HG02852 (cell line): ENCODE measurements around the gene MAPKAP1.
A peak's percentile ranks its signal among the peaks of the same experiment; 100 is the strongest.
"Not testable (repeated sequence)": the region's sequence is repeated elsewhere in the genome, so short reads cannot be mapped to it uniquely, and the experiment has no call there.

Source experiments
- ATAC-seq: cut with Tn5 transposase; IDR thresholded peaks from one replicate; pipeline ENCODE4 v1.9.1; 2021; ENCODE audit warnings: mild to moderate bottlenecking, moderate library complexity; ENCODE audit not compliant: unreplicated experiment

The MAPKAP1 gene

GRCh38 chr9:125732562-125732961, 25.6 kb upstream of the MAPKAP1 start:
- no peak for ATAC-seq

GRCh38 chr9:125730168-125730567, 23.2 kb upstream of the MAPKAP1 start:
- ATAC-seq: no peak

DNA sequence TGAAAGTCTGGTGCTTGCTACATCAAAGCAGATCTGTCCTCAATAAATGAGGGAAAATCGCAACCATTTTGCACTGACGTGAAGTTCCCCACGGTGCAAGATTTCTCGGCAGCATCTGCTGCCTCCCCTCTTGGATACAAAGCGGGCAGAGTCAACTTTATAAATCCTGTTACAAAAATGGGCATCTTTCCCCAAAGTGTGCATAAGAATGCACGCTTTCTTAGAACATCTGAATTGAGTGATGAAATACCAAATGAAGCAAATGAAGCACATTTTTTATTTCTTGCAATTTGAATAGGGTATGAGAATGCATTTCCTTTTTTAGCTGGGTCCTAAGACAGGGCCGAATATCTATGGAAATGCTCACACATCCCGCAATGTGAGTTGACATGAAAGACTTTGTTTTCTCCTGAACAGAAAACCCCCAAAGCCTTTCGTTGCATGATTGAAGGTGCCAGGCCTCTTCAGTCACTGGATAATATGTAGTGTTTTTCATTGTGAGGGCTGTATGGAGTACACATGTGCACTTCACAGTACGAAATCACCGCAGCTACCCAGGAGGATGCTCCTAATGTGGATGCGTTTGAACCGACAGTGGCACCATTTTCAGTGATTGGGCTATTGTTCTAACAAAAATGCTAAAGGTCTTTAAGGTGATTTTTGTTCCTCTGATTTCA, 19.6 kb upstream of the MAPKAP1 start:
- no peak for ATAC-seq

GRCh38 chr9:125707472-125707804, 430 bp upstream of the MAPKAP1 start:
- peak; percentile 24 for ATAC-seq

DNA sequence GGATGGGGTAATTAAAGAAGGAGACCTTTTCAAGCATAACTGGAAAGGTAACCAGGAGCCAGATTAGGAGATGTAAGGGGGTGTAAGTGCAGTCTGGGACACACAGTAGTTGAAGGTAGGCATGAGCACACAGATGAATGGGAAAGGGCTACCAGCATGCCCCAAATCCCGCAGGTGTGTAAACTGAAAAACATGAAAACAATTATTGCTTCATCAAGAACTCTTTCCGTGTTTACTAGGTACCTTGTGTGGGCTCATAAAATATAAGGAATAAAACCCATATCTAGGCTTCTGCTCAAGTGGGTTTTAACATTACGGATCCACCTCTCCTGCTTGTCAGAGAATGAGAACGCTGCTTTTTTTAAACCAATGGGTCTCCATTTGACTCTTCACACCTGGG, 1.1 kb downstream of the MAPKAP1 start:
- ATAC-seq: no peak

- no peak for ATAC-seq
These were observed 3.3 kb downstream of the MAPKAP1 start for GRCh38 chr9:125703662-125704061.

- ATAC-seq: peak; percentile 47
These were observed 5.7 kb downstream of the MAPKAP1 start for GRCh38 chr9:125701351-125701750.

GRCh38 chr9:125700791-125701190, 6.2 kb downstream of the MAPKAP1 start:
- ATAC-seq: peak; percentile 86

- ATAC-seq: no peak
These were observed 7.1 kb downstream of the MAPKAP1 start for GRCh38 chr9:125699870-125700269.

DNA sequence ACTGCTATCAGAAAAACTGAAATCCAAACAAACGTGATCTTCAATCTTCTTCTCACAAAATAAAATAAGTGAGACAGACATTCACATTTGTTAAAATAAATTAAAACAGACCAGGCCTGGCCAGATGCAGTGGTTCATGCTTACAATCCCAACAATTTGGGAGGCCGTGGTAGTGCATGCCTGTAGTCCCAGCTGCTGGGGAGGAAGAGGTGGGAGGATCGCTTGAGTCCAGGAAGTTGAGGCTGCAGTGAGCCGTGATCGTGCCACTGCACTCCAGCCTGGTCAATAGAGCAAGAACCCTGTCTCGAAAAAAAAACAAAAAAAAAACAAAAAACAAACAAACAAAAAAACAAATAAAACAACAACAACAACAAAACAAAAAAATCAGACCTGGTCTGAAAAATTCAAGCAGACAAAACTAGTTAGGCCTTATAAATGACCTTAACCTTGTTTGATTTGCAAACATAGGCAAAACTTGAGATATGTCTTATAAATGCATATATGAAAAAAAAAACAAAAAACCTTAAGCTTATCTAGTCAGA, 10.8 kb downstream of the MAPKAP1 start:
- ATAC-seq: no peak

DNA sequence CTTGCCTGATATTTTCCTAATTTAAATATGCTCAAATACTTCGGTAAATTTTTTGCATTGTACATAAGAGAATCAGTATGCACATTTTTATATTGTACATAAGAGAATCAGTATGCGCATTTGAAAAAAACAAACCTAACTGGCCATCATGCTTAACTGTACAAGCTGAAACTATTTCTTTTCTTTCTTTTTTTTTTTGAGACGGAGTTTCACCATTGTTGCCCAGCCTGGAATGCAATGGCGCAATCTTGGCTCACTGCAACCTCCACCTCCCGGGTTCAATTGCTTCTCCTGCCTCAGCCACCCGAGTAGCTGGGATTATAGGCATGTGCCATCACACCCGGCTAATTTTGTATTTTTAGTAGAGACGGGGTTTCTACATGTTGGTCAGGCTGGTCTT, 11.5 kb downstream of the MAPKAP1 start:
- ATAC-seq: not testable (repeated sequence)

- no peak for ATAC-seq
These were observed 12.5 kb downstream of the MAPKAP1 start for GRCh38 chr9:125694478-125694877.

DNA sequence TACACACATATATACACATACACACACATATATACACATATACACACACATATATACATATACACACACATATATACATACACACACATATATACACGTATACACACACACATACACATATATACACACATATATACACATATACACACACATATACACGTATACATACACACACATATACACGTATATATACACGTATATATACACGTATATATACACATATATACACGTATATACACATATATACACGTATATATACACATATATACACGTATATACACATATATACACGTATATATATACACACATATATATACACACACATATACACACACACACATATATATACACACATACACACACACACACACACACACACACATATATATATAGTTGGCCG, 13.5 kb downstream of the MAPKAP1 start:
- not testable (repeated sequence) for ATAC-seq

DNA sequence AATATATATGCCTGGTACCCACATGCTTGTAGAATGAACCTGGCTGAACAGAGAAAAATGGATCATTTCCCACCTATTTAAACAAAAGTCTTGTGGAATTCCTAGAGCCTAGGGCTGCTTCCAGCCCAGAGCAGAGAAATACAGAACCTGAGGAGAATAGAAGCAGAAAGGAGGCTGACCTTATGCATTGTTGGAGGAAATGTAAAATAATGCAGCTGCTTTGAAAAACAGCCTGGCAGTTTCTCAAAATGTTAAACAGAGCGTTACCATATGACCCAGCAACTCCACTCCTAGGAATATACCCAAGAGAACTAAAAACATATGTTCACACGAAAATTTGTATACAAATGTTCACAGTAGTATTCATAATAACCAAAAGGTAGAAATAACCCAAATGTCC, 15.1 kb downstream of the MAPKAP1 start:
- ATAC-seq: no peak

GRCh38 chr9:125690679-125691078, 16.3 kb downstream of the MAPKAP1 start:
- no peak for ATAC-seq

- no peak for ATAC-seq
These were observed 19.7 kb downstream of the MAPKAP1 start for GRCh38 chr9:125687163-125687863.

DNA sequence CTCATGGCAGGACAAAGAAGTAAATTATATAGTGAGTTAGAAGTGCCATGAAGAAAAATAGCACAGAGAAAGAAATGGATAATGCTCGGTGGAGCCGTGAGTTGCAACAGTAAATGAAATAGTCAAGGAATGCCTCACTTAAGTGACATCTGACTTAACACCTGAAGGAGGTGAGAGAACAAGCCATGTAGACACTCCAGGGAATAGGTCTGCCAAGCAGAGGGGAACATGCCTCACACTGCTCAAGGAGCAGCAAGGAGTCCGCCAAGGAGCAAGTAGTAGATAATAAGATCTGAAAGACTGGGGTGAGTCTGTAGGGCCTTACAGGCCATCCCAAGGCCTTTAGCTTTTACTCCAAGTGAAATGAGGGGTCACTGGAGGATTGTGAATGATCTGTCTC, 21.8 kb downstream of the MAPKAP1 start:
- ATAC-seq: no peak

- no peak for ATAC-seq
These were observed 23.5 kb downstream of the MAPKAP1 start for GRCh38 chr9:125683486-125683885.

DNA sequence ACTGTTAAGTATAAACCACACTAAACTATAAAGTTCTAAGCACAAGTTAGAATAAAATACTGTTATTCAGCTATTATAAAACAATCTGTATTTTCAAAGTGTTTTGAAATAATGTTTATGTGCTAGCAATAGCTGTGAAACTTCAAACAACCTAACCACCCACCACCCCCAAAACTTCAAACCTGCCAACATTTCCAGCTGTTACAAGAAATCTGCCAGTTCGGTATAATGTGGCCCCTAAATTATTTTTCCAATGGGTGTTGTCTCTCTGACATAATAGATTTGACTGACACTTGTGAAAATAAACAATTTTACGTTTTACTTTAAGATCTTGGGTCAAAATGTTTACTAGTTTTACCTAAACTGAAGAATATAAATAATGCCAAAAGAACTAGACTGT, 24.7 kb downstream of the MAPKAP1 start:
- no peak for ATAC-seq

DNA sequence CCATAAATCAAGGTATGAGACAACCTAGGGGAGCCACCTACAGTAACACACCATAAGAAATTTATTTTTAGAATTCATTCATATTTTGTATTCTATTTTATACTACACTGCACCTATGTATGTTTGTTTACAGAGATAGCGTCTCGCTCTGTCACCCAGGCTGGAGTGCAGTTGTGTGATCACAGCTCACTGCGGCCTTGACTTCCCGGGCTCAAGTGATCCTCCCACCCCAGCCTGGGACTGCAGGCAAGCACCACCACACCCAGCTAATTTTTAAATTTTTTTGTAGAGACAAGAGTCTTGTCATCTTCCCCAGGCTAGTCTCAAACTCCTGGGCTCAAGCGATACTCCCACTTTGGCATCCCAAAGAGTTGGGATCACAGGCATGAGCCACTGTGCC, 25.4 kb downstream of the MAPKAP1 start:
- ATAC-seq: no peak

DNA sequence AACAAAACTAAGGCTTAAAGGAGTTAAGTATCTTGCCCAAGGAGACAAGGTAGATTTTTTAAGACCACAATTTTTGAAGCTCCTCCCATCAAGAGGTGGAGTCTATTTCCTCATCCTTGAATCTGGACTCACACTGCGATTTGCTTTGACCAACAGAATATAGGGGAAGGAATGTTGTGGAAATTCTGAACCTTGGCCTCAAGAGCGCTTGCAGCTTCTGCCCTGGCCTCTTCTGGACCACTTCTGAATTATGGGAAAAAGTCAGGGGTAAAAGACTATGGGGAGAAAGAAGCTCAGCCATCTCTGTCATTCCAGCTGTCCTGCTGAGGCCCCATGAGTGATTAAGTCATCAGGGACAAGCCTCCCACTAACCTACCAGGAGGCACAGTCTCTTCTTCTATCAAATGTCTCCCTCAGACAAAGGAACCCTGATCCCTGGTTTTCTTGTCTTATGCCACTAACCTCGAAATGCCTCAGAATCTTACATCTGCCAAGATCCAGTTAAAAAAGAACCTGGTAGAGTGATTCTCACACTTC, 25.9 kb downstream of the MAPKAP1 start:
- no peak for ATAC-seq

DNA sequence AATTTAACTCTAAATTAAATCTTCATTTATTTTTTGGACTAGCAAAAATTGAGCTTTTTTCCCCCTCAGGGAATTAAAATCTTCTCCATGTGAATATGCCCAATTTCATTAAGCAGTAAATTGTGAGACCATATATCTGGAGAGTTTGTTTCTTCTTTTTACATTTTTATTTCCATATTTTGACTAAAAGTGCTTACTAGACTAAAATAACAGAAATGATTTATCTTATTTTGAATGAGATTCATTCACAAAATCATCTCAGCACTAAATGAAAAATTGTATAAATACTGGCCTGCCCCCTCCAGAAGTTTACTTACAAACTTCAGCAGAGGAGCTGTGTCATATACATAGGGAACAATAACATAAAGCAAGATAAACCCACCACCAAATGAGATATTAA, 26.6 kb downstream of the MAPKAP1 start:
- no peak for ATAC-seq
